Astrocyte of the cerebellum (primary cell): ENCODE measurements around the gene PCED1B.

Source experiments
- DNase-seq: peaks from one replicate; pipeline ENCODE4 v3.0.0-alpha.2; 2011; ENCODE audit warnings: low read depth
- H3K4me3 ChIP-seq: 2 replicates; pipeline ENCODE4 v1.5.1; 2011; ENCODE audit warnings: mild to moderate bottlenecking, low read depth, low read length, moderate library complexity
- in situ Hi-C: cut with HindIII; loops from 2 replicates; pipeline ENCODE4 v1.10.0; 2017; ENCODE audit warnings: low sequenced_read_pairs
- TF ChIP-seq, protein P1 (sequence below): IDR thresholded peaks from 2 replicates; pipeline ENCODE4 v1.5.1; 2012; ENCODE audit warnings: low read length, low read depth, moderate library complexity, mild to moderate bottlenecking; ENCODE audit errors: missing control alignments

The PCED1B gene

DNA sequence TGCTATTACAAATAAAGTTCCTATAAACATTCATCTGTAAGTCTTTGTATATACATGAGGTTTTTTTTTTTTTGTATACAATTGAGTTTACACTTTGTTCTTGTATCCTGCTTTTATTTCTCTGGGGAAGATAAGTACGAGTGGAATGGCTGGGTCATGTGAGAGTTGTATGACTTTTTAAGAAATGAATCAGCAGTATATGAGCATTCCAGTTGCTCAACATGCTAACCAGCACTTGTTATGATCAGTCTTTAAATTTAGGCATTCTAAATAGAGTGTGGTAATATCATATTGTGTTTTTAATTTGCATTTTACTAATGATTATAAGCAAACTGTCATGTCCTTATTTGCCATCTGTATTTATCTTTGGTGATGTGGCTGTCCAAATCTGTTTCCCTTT lies 45.0 kb downstream of the PCED1B start:
- no peak overlapping the region for H3K4me3 ChIP-seq
- TF ChIP-seq, protein P1, sequence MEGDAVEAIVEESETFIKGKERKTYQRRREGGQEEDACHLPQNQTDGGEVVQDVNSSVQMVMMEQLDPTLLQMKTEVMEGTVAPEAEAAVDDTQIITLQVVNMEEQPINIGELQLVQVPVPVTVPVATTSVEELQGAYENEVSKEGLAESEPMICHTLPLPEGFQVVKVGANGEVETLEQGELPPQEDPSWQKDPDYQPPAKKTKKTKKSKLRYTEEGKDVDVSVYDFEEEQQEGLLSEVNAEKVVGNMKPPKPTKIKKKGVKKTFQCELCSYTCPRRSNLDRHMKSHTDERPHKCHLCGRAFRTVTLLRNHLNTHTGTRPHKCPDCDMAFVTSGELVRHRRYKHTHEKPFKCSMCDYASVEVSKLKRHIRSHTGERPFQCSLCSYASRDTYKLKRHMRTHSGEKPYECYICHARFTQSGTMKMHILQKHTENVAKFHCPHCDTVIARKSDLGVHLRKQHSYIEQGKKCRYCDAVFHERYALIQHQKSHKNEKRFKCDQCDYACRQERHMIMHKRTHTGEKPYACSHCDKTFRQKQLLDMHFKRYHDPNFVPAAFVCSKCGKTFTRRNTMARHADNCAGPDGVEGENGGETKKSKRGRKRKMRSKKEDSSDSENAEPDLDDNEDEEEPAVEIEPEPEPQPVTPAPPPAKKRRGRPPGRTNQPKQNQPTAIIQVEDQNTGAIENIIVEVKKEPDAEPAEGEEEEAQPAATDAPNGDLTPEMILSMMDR, result no peak
- DNase-seq, result no peak
- in situ Hi-C loops, result no loop called here

DNA sequence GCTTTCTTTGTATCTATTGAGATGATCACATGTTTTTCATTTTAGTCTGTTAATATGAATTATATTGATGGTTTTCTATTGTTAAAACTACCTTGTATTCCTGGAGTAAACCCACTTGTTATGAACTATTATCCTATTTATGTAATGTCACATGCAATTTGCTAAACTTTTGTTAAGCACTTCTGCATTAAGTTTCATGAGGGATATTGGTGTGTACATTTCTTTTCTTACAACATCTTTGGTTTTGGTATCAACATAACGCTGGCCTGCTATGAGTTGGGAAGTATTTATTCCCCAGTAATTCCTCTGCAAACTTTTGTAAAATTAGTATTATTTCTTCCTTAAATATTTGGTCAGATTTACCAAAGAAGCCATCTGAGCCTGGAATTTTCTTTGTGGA lies 46.8 kb downstream of the PCED1B start:
- DNase-seq, result no peak
- TF ChIP-seq, protein P1, result no peak
- no peak overlapping the region for H3K4me3 ChIP-seq
- in situ Hi-C loops, result no loop called here

DNA sequence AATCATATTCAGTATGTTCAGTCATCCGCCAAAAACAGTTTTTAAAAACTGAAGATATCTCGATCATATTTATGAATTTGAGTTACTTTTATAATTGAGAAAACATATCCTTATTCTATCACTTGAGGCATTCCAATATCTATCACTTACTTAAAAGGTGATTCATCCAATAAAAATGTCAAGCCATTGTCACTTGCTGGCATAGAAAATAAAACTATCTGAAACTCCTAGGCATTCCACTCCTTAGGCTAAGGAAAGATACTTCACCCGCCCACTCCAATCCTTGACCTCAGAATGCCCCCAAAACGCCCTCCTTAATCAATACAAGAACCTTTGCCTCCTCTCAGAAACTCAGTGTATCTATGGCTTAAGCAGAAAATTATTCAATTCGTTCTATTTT lies 51.6 kb downstream of the PCED1B start:
- no peak overlapping the region for H3K4me3 ChIP-seq
- no peak for DNase-seq
- in situ Hi-C loops, result no loop called here
- TF ChIP-seq, protein P1, result no peak

DNA sequence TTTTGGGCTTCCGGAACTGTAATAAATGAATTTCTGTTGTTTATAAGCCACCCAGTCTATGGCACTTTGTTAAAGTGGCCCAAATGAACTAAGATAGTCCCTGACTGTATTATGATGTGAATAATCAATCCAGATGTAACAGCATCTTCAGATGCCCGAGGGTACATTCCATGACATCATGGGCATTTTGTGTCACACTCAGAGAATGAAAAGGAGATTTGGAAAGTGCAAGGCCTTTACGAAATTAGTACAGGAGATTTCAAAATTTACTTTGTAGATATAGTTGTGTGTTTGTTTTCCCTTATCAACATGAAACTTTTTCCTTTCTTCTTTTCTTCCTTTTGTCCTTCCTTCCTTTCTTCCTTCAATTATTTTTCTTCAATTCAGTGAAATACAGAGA lies 54.6 kb downstream of the PCED1B start:
- TF ChIP-seq, protein P1, result no peak
- no peak for DNase-seq
- in situ Hi-C loops, result no loop called here
- no peak overlapping the region for H3K4me3 ChIP-seq

DNA sequence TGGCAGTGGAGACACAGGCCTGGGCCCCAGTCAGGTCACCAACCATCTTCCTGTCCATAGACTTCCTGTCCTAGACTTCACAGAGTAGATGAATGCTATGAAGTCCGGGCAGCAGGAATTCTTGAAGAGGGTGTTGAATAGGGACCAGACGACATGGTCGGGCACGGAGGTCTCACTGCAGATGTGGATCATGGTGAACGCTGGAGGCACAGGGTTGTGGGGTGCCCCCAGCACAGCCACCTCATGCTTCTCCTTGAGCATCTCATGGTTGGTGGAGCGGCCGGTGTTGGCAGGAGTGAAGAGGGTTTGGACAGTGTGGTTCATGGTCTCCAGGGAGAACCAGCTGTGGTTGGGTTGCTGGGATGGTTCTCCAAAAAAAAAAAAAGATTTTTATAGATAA lies 56.2 kb downstream of the PCED1B start:
- in situ Hi-C loops, result no loop called here
- H3K4me3 ChIP-seq, result no peak overlapping the region
- TF ChIP-seq, protein P1, result no peak
- DNase-seq, result no peak

DNA sequence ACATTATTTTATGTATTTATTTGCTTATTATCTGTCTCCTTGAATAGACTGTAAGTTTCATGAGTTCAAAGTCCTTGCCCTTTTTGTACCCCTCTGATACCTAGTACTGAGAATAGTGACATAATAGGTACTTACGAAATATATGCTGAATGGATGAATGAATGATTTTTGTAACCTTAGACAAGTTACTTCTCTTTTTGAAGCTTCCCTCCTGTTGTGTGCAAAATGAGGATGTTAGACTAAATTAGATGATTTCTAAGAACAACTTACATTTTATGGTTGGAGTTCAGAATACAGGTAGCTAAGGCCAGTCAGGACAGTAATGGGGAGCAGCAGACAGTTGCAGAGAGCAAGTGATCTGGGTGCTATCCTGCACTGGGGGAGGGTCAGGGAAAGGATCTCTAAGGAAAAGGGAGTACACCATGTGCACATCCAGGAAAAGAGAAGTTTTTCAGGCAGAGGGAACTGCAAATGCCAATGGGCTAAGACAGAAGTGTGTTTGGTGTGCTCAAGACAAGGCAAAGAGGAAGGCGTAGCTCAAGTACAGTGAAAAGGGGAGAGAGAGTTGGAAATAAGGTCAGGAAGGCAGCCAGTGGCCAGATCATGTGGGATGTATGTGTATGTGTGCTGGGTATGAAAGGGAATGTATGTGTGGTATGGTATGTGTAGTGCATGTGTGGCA lies 59.7 kb downstream of the PCED1B start:
- no peak overlapping the region for H3K4me3 ChIP-seq
- TF ChIP-seq, protein P1, result no peak
- in situ Hi-C loops, result no loop called here
- DNase-seq, result no peak
